ENCODE measurements around the gene GIMAP8.

GIMAP8 gene

GRCh38 chr7:150412016-150412415 lies 38.4 kb upstream of the GIMAP8 start:
- DNase-seq: no peak

DNA sequence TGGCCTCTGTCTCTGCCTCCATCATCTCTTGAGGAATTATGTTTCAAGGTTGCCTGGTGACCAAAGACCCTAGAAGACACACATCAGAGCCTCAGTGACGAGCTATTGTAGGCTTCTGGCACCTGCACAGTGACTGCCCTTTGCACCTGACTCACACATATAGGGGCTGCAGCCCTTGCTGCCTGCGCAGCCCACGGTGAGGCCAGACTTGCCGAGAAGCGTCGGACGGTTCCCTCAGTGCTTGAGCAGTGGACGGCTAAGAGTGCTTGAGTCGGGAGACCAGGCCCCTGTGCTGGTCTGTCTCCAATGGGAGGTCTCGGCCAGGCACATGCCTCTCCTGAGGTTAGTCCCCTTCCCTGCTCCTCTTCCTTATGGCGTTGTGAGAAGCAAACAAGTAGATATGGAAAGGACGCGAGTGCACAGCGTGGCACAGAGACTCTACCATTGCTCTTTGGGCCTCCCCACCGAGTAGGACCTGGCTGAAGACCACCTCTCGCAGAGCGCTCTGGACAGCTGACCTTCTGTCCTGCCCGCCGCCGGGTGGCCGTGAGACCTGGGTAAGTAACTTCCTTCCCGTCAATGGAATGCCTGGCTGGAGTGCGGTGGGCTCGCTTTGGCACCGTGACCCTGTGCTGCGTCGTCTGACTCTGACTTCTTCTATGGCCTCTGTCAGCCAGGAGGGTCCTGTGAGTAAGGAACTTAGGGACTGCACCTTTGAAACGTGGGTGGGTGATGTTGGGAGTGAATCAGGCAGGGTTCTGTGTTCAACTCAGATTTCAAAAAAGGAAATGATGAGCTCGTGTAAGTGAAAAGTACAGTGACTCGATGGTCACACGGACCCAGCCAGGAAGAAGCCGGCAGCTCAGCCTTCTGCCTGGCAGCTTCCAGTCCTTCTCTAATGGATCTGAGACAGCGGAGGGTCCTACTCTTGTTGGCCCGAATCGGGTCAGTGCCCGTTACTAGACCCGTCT lies 37.6 kb upstream of the GIMAP8 start:
- DNase-seq: no peak

DNA sequence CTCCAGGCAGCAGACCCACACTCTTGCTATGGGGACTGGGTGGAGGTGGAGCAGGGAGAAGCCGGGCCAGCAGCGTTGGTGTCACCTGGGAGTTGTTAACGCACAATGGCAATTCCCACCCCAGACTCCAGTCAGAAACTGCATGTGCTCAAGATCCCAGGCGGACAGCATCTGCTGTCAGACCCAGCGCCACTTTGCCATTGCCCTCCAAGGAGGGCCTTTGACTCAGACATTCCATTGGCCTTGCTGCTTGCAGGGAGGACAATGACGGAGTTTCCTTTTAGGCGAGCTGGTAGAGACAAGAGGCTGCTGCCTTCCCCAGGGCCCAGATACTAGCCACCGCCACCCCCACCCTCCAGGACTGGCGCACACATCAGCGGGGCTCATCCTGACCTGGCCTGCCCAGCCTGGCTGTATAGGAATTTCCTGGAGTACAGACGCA lies 36.8 kb upstream of the GIMAP8 start:
- no peak for DNase-seq

- DNase-seq: no peak
Measured at GRCh38 chr7:150415161-150416153, 35.0 kb upstream of the GIMAP8 start.

- DNase-seq: no peak
Measured at GRCh38 chr7:150417239-150417638, 33.2 kb upstream of the GIMAP8 start.

- DNase-seq: no peak
Measured at GRCh38 chr7:150417863-150418262, 32.6 kb upstream of the GIMAP8 start.

- no peak for DNase-seq
Measured at GRCh38 chr7:150420242-150420641, 30.2 kb upstream of the GIMAP8 start.

DNA sequence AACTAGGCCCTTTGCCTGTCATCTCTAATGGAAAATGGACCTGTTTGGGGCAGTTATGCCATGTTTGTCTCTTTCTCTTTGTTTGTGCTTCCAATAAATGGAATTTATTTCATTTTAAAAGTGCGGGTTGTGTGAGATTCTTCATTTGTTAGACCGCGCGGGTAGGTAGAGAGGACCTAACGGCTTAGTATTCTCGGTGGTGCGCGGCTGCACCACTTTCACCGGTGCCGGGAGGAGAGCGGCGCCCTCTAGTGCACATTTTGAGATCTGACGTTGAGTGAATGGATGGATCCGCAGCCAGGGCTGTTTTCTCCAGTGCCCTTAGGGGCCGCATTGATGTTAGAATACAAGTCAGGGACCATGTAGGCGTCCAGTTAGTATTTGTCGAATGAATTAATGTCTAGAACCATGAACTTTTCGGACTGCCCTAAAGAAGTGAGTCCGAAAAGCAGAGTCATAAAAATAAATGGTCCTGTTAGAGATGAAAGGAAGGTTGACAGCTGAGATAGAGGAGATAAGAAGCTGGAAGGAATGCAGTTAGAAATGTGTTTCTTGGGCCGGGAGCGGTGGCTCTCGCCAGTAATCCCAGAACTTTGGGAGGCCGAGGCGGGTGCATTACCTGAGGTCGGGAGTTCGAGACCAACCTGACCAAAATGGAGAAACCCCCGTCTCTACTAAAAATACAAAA lies 29.3 kb upstream of the GIMAP8 start:
- peak; percentile 82 for DNase-seq

- no peak for DNase-seq
Measured at GRCh38 chr7:150421831-150422230, 28.6 kb upstream of the GIMAP8 start.

DNA sequence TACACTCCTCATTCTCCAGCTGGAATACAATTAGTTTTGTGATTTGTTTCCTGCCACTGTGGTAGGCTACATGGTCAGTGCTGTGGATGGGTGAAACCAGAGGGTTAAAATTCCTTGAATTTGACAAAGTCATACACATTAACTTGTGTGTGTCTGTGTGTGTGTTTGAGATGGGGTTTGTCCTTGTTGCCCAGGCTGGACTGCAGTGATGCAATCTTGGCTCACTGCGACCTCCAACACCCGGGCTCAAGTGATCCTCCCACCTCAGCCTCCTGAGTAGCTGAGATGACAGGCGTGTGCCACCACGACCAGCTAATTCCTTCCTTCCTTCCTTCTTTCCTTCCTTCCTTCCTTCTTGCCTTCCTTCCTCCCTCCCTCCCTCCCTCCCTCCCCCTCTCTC lies 24.8 kb upstream of the GIMAP8 start:
- DNase-seq: no peak

DNA sequence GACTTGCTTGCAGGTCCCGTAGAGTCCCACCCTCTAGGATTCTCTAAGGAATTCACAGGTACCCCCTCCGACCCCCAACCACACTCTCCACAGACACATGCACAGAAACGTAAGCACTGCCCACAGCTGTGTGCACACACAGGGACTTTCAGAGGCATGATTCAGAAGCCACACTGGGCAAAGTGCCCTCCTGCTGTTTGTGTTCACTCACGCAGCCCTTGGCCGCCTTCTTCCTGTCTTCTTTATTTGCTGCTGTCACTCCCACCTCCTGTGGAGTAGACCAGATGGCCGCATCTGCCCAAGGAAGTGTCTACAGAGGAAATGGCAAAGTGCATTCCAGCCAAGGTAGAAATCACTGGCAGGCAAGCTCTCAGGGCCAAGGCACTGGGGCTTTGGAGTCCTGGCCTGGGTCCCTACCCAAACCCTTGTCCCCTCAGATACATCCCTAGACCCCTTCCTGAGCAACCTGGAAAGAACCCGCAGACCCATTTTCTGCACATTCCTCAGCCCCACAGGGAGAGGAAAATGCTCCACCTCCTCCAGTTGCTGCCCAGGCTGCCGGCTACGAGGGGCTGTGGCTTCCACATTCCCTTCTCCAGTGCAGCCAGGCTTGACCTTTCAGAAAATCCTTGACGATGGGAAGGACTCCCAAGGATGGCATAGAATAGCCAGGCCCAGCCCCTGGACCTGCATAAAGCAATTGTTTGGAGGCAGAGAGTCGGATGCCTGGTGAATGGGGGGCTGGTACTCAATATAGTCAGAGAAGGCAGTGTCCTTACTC lies 21.6 kb upstream of the GIMAP8 start:
- DNase-seq: no peak

DNA sequence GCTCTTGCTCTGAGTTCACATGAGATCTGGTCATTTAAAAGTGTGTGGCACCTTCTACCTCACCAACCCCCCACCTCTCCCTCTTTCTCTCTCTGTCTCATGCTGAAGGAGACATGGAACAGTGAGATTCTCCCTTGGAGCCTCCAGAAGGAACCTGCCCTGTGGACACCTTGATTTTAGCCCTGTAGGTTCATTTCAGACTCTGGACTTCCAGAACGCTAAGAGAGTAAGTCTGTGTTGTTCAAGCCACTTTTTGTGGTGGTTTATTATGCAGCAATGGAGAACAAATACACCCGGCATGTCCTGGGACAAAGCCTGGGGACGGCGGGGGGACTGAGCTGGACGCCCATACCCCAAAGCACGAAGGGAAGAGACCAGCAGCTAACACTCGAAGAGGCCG lies 20.7 kb upstream of the GIMAP8 start:
- DNase-seq: no peak

DNA sequence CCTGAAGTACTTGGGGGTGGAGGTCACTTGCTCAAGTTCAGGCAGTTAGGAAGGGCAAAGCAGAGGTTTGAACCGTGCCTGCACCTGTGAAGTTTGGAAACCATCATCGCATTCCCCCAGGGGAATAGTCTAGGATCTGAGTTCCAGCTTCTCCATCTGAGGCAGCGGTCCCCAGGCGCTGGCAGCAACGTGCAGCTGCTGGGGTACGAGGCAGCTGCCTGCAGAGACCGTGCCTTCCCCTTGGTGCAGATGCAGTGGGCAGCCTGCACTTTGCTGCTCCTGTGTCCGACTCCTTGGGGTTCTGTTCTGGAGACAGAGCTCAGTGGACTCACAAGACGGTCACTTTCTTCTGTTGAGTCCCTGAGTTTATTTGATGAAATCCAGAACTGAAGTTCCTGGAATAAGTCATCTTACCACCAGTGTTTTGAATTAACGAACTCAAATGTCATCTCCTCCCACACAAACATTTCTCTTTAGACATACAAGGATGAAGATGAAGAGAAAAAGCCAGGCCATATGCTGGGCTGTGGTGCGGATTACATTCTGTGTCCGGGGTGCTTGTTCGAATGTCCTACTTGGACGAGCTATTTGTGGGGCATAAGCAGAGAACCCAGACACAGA lies 19.9 kb upstream of the GIMAP8 start:
- DNase-seq: no peak

- DNase-seq: no peak
Measured at GRCh38 chr7:150431839-150432658, 18.4 kb upstream of the GIMAP8 start.

- DNase-seq: no peak
Measured at GRCh38 chr7:150432915-150433892, 17.2 kb upstream of the GIMAP8 start.

GRCh38 chr7:150434240-150434639 lies 16.2 kb upstream of the GIMAP8 start:
- no peak for DNase-seq

DNA sequence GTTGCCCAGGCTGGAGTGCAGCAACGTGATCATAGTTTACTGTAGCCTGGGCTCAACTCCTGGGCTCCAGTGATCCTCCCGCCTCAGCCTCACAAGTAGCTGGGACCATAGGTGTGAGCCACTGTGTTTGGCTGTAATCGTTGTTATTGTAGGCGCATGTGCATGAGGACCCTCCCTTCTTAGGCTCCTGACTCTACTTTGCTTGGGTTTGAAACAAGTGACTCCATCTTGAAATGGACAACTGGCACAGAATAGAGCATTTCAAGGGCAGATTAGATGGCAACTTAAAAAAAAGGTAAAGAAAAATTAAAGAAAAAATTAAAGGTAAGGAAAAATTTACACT lies 15.4 kb upstream of the GIMAP8 start:
- DNase-seq: no peak

- peak; percentile 79 for DNase-seq
Measured at GRCh38 chr7:150435390-150436073, 14.9 kb upstream of the GIMAP8 start.

- DNase-seq: no peak
Measured at GRCh38 chr7:150439967-150440366, 10.5 kb upstream of the GIMAP8 start.

All from CD4-positive, alpha-beta T cell treated with Interleukin-15 for 1 hour (primary cell).